GM10266 (cell line): Measurements from ENCODE around the gene LRRC15.

ENCODE experiments used
- DNase-seq: peaks from one replicate; pipeline ENCODE4 v3.0.0; 2012; ENCODE audit errors: extremely low spot score
- CTCF ChIP-seq: IDR thresholded peaks from 2 replicates; pipeline ENCODE4 v1.5.1; 2012; ENCODE audit warnings: mild to moderate bottlenecking, low read depth; ENCODE audit not compliant: control insufficient read depth, insufficient read depth; ENCODE audit errors: missing control alignments

The LRRC15 gene

GRCh38 chr3:194386066-194386465, 16.5 kb upstream of the LRRC15 start:
- TF ChIP-seq CTCF: no peak
- no peak for DNase-seq

DNA sequence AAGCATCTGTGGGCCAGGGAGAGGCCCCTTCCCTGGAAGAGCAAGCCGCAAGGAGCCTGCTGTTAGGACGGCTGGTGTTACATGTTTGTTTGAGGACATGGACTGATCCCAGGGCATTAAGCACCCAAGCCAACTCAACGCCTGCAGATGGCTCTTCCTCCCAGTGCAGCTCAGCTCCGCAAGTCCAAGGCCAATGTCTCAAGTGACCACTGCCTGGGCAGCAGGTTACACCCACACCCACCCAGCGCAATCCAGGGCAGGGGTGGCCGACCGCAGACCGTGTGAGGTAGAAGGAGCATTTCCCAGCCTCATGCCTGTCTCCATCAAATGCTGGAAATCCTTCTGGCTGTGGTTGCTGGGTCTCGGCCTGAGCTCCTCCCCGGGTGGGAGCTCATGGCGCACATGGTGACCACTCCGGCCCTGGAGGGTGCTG, 15.0 kb upstream of the LRRC15 start:
- TF ChIP-seq CTCF: no peak
- no peak for DNase-seq

- DNase-seq: no peak
- no peak for TF ChIP-seq CTCF
These were observed 14.6 kb upstream of the LRRC15 start for GRCh38 chr3:194384156-194384555.

DNA sequence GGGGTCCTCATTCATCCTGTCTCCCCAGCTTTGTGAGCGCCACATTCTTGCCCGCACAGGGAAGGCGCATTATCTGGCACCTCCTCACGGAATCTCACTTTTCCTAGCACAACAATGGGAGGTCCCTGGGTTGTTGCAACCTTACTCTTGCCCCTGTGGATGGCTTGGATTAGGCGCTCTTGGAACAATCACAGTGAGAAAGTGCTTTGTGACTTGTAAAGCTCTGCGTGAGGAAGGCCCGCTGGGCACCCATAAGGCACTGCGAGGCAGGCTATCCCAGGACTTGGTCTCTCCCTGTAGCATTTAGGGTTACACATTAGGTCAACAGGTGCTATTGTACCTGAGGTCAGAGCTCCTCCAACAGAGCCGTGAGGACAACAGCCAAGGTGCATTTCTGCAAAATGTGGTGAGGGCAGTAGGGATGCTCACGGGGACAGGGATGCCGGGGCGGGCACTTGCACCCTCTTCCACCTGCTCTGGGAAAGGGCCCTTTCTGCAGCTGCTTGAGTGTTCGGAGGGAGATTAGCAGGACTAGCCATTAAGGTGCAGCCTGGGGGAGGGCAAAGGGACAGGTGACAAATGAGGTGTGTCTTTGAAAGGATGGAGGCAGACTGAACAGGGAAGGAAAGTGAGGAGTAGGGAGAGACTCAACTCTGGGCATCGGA, 13.9 kb upstream of the LRRC15 start:
- no peak for DNase-seq
- TF ChIP-seq CTCF: no peak

GRCh38 chr3:194382892-194383223, 13.3 kb upstream of the LRRC15 start:
- TF ChIP-seq CTCF: no peak
- DNase-seq: no peak

DNA sequence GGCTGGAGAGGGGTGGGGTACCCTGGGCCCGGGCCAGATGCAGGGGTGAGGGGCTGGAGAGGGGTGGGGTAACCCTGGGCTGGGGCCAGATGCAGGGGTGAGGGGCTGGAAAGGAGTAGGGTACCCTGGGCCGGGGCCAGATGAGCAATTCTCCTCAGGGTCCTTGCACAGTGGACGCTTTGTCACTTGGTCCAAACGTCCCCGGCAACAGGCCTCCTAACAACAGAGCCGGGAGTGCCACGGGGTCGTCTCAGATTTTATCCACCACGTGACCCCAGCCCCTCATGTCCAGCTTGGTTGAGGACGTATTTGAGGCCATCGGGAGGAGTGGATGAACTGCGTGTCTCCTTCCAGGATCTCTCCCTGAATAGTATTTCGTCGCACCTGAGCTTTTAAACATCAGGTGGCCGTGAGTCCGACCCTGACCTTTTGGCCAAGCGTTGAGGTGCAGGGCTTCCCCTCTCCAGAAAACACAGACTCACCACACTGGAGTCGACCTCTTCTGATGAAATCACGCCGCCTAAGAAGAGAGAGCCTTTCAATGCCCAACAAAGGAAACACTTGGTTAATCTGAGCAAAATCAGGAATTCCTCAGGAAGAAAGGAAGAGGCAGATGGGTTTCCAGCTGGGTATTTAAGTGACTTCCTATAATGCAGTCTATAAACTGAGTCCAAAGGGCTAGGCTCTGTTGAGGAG, 12.8 kb upstream of the LRRC15 start:
- no peak for DNase-seq
- no peak for TF ChIP-seq CTCF

DNA sequence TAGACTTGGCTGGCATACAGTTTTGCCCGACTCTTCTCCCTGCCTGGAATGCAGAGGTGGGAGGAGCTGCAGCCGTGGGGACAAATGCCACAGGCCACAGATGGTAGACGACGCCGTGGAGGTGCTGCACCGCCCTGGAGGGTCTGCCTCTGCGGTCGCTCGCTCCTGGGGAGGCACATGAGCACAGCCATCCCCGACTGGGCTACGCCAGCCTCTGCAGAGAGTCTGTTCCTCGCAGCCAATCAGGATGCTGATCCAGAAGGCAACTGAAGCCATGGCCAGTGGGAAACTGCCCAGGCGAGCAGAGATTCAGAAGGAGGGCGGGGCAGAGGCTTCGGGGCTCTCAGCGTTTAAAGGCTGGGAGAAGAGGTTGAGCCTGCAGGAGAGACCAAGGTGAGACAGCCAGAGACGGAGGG, 11.9 kb upstream of the LRRC15 start:
- no peak for TF ChIP-seq CTCF
- DNase-seq: no peak
